Choroid plexus epithelial cell (primary cell): ENCODE results near the gene AQP9.
A peak's percentile ranks its signal among the peaks of the same experiment; 100 is the strongest.

Experiments
- DNase-seq: peaks from one replicate; pipeline ENCODE4 v3.0.0-alpha.2; 2010; ENCODE audit warnings: low read depth
- H3K4me3 ChIP-seq: 2 replicates; pipeline ENCODE4 v1.5.1; 2011; ENCODE audit warnings: low read depth, mild to moderate bottlenecking, control low read depth, low read length, moderate library complexity
- CTCF ChIP-seq: conservative IDR thresholded peaks from 2 replicates; pipeline ENCODE4 v1.5.1; 2011; ENCODE audit warnings: low read depth, mild to moderate bottlenecking, control low read depth, inconsistent platforms, low read length, moderate library complexity

AQP9 gene

GRCh38 chr15:58174709-58175108 lies 36.5 kb downstream of the AQP9 start:
- DNase-seq, result no peak
- no peak for TF ChIP-seq CTCF
- no peak overlapping the region for H3K4me3 ChIP-seq

GRCh38 chr15:58175955-58176354 lies 37.8 kb downstream of the AQP9 start:
- TF ChIP-seq CTCF, result no peak
- DNase-seq, result no peak

GRCh38 chr15:58178668-58179067 lies 40.5 kb downstream of the AQP9 start:
- no peak overlapping the region for H3K4me3 ChIP-seq
- DNase-seq, result no peak
- no peak for TF ChIP-seq CTCF

More at GRCh38 chr15:58175955-58176354, 37.8 kb downstream of the AQP9 start:
- no peak overlapping the region for H3K4me3 ChIP-seq

GRCh38 chr15:58179206-58179605 lies 41.0 kb downstream of the AQP9 start:
- no peak for DNase-seq

GRCh38 chr15:58179741-58180381 lies 41.7 kb downstream of the AQP9 start:
- no peak for TF ChIP-seq CTCF
- no peak for DNase-seq
- H3K4me3 ChIP-seq, result no peak overlapping the region

More at GRCh38 chr15:58179206-58179605, 41.0 kb downstream of the AQP9 start:
- TF ChIP-seq CTCF, result no peak
- no peak overlapping the region for H3K4me3 ChIP-seq

GRCh38 chr15:58182460-58183163 lies 44.4 kb downstream of the AQP9 start:
- peak; percentile 97 for TF ChIP-seq CTCF
- H3K4me3 ChIP-seq, result no peak overlapping the region
- peak; percentile 63 for DNase-seq

- peak; percentile 42 for DNase-seq
- no peak overlapping the region for H3K4me3 ChIP-seq
- TF ChIP-seq CTCF, result peak; percentile 51
These were observed 47.3 kb downstream of the AQP9 start for GRCh38 chr15:58185439-58185838.
